Left forelimb (tissue), 1 donor: ENCODE measurements around the gene KDM4B.

Experiments used
- DNase-seq: peaks from one replicate; pipeline ENCODE4 v3.0.0-alpha.2; 2018; ENCODE audit warnings: low spot score

KDM4B gene

DNA sequence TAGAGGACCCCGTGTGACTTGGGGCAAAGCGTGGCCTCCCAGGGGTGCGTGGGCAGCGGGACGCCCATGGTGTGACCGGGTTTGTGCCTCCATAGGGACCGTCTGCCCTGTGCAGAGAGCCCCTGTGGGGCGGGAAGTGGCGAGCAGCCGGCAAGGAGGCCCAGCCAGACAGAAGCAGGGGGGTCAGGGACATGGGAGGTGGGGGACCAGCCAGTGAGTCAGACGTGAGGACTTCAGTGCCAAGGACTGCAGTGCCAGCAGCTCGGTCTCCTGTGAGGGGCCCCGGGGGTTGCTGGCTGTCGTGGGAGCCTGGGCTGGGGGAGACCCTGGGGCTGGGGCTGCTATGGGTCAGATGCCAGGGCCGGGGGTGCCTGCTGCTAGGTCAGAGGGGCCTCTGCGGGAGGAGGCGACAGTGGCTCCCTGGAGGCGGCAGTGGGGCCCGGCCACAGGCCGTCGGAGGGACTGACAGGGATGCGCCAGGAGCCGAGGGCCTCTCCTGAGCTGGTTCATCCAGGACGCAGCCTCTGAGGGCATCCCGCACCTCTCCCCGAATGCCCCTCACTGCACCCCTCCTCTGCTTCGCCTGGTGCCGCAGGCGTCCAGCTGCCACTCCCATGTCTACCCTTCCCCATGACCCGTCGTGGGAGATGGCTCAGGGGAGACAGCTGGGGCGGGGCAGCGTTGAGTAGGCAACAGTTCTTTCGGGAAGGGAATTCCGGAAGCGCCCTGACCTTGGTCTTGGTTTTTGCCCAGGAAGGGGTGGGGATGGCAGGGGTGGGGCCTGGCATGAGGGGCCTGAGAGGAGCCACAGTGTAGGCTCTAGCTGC lies 80.0 kb downstream of the KDM4B start:
- no peak for DNase-seq

DNA sequence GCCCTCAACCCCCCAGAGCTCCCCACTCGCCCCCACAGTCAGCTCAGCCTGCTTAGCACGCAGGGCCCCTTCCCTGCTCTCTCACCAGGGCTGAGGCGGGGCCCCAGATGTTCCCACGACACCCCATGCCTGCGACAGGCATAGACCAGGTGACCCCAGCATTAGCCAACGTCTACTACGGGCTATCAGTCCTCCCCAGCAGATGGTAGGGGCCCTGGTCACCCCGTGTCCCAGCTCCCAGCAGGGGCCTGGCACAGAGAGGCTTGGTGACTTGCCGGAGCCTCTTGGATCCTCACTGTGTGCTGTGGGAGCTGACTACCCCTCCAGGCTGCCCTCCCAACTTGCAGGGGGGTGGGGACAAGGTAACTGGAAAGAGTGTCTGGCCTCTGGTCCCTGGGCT lies 80.6 kb downstream of the KDM4B start:
- DNase-seq = no peak

DNA sequence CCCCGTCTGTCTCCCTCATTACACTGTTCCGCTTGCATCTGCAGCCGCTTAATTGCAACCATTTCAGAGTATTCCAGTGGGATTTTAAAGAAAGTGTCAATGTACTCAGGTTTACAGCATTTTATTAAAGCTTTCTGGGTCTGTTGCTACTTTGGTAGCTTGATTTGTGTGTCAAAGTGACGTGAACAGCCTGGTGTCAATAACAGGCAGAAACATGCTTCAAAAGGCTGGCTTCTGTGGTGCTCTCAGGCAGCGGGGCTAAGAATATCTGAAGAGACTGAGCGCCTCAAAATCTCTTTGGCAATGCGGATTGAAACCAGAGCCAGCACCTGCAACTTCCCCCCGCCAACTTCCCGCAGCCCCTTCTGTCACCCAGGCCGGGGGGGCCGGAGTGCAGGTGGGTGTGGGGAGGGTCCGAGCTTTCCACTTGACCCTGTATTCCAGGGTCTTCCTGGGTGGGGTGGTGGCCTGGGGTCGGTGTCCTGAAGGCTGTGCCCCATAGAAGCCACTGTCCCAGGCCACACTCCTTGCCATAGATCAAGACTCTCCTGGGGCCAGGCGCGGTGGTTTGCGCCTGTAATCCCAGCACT lies 81.2 kb downstream of the KDM4B start:
- DNase-seq = no peak

DNA sequence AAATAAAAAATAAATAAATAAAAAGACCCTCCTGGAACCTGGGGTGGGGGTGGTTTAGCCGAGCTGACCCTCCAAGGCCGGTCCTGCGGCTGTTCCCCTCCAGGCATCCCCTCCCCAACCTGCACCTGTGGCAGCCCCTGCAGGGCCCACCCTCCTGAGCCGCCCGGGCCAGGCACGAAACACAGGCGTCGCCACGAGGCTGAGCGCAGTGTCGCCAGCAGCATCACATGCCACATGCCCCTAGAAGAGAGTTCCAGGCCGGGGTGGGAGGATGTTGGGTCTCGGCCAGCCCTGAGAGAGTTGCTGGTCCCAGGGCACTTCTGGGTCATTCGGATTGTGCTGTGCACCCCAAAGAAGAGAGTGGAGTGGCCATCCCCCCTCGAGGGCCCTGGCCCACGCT lies 82.0 kb downstream of the KDM4B start:
- no peak for DNase-seq

DNA sequence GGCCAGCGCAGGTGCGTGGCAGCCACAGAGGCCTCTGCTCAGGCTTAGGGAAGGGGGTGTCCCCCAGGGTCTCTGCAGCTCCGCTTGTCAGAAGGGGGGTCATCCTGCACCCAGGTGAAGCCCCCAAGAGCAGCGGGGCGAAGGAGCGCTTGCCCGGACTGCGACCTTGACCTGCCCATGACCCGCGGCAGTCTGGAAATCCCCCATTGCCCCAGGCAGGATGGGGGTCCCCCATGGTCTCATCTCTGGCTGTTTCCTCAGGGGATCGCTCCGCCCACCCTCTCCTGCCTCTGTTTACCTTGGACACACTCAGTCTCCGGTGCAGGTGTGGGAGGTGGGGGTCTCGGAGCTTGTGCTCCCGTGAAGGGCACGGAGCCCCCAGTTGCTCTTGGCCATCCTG lies 82.7 kb downstream of the KDM4B start:
- DNase-seq = no peak

DNA sequence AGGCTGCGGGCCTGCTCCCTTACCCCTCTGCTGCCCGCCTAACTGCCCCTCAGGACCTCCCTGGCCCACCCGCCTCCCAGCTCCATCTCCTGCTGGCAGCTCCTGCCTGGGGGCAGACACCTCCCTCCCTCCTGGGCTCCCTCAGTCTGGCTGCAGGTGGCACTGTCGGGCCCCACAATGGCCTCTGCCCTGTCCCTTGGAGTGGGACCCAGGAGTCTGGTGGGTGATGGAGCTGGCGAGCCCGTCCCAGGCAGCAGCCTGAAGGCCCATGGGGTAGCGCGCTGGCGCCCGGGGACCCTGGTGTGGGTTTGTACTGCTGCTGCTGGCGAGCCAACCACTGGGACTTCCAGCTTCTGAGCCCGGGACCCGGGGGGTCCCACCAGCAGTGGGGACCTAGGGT lies 83.6 kb downstream of the KDM4B start:
- DNase-seq = no peak

DNA sequence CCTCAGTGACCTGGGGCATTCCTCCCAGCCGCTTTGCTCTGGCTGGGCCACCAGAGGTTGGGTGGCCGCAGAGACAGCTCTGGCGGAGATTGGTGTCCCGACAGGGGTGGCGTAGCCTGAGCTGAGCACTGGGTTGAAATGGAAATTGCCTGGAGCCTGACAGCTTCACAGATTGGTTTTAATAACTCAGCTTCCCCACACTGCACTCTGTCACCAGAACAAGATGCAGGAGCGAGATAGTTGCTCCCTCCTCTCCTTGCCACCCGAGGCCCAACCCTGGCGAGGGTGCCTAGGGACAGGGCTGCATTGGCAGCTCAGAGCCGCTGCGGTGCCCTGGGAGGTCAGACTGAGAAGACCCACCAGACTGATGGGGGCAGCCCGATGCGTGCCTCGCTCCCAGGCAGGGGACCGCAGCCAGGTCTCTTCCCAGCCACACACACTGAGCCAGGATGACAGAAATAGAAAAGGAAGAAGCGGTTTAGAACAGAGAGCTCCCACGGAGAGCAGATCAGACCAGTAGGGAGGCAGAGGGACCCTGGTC lies 84.1 kb downstream of the KDM4B start:
- DNase-seq = no peak

DNA sequence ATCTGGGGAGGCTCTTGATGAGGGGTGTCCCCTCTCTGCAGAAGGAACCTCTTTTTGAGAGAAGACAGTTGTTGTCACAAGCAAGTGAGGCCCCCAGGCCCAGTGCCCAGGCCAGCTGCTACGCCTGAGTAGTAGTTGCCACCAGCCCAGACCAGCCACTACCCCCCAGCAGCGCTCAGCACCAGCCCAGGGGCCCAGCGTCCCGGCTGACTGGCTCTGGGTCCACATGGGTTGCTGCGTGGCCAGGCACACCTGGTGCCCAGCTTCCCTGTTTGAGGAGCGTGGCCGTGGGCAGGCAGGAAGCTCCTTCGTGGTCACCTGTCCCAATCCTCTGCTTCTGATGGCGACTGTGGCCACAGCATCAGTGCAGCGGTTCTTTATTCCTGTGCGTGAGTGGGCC lies 84.7 kb downstream of the KDM4B start:
- no peak for DNase-seq

DNA sequence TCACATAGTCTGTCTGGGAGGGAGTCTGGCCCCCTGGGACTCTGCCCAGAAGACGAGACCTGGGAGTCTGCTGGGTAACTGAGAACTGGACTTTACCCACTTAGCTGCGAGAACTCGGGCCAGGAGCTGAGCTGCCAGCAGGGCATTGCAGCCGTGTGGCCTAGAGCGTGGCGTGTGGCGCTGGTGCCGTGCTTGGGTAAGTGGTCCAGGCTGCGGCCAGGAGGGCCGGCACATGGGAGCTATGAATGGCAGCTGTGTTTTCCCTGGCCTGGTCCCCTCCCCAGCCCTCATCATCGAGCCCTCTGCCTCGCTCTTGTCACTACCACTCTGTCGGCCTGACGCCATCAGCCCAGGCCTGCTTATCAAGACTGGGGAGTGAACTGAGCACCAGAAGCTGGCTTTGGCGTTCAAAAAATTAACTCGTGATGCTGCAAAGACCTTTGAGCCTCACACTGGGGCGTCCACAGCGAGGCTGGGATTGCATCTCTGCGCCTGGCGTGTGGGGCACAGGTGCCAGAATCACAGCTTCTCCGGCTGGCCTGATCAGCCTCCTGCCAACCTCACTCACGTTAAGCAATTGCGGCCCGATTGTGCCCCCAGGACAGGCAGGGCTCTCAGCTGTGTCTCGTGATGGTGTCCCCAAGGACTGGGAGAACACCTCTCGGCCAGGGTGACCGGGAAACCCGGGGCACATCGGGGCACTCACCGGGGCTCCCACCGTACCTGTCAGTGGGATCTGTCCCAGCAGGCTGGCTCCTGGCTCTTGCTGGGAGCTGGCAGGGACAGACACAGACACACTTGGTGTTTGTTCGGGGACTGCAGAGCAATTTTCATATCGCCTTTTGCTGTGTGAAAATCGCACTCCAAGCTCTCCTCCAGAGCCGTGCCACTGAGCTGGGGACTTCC lies 85.9 kb downstream of the KDM4B start:
- DNase-seq = no peak

DNA sequence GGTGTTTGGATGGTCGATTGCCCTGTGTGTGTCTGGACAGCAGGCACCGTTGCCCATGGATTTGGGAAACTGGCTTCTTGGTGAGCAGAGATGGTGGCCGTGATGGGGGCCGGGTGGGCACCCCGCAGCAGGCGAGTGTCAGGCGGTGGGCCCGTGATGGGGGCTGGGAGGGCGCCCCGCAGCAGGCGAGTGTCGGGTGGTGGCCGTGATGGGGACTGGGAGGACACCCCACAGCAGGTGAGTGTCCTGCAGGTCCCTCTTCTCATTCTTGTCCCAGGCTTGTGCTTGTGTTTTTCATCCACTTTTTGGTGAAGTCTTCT lies 86.5 kb downstream of the KDM4B start:
- DNase-seq = no peak

DNA sequence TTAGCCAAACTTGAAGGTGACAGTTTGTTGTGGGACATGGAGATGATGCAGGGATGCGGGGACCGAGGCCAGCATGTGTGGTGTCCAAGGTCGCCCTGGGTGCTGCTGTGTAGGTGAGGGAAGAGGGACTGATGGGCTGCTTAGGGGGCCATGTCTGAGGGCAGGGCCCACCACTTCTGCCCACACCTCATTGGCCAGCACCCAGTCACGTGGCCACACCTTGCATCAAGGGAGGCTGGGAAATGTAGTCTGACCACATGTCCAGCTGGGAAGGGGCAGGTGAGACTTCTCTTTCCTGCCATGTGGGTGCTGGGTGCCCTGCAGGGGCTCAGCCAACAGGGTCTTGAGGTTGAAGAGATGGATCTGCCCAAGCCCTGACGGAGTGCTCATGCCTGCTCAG lies 88.9 kb downstream of the KDM4B start:
- no peak for DNase-seq

DNA sequence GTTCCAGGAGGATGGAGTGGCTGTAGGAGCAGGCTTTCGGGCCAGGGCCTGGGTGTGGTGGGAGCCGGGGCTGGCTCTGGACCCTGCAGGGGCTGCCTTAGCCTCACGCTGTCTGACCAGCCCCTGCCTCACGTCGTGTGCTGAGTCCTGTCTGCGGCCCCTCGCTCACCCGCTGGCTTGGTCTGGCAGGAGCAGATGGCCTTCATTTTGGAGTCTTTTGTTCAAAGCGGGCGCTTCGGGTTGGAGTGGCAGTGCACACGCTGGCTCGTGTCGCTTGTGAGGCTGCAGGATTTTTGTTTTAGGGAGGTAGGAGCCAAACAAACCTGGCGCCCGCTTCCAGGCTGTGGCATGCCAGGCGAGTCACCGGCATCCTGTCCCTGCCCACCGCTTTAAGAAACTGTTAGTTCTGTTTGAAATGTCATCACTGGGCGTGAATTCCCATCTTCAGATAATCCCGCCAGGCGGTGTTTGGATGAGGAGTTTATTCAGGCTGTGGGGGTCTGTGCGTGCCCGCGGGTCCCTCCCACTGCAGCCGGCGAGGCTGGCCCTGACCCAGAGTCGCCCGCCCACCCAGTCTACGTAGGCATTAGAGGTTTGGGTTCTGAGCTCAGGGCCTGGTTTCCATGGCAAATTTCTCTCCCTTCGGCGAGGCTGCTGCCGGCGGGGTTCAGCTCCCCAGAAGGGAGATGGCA lies 89.8 kb downstream of the KDM4B start:
- no peak for DNase-seq

DNA sequence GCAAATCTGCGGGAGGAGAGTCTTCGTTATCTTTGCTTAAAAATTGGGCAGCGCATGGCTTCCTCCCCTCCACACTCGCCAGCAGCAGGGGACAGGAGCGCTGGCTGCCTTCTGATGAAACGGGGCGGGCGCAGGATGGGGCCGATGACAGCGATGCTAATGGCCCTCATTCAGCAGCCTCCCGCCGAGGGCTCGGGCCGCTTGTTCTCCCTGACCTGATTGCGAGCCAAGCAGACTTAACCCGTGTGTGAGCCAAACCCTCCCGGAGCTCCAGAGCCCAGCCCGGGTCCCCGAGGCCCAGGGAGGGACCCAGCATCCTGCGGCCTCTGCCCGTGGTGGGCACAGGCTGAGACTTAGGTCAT lies 90.3 kb downstream of the KDM4B start:
- no peak for DNase-seq

DNA sequence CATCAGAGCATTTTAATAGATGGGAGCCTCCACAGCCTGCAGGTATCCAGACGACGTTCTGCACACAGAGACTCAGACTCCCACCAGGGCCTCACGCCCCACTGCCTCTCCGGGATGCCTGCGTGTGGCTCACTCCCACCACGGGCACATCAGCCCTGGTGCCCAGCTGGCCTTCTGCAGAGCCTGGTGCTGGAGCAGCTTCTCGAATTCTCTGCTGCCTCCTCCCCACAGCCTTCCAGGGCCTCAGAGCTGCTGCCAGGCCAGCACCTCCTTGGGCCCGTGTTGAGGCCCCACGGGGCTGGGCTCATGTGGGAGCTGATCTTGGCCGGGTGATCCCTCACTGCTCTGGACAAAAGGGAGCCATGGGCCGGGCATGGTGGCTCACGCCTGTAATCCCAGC lies 90.9 kb downstream of the KDM4B start:
- no peak for DNase-seq

DNA sequence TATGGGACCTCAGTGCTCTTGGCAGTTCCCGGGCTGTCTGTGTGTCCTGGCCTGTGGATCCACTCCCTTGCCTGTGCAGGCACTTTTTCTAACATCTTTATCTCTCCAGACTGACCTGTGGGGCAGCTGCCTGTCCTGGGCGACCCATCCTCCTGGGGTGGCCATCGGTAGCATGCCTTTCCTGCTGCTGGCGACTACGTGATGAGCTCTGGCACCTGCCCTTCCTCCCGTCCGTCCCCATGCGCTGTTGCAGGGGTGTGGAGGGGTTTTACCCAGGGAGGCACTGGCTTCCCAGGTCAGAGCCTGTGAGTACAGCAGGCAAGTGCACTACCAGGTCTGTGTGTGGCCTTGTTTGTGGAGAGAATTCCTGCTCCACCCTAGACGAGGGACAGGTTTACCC lies 93.3 kb downstream of the KDM4B start:
- DNase-seq = no peak

DNA sequence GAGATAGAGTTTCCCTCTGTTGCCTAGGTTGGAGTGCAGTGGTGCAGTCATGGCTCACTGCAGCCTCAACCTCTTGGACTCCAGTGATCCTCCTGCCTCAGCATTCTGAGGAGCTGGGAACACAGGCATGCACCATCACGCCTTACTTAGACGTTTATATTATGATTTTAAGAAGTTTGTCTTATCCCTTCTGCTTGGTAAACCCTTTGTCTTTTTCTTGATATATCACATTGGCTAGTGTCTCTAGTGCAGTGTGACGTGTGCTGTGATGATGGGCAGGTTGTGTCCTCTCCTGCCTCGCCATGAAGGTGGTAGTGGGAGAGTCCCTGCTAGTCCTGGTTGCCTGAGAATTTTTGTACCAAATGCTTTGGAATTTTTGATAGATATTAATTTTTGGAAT lies 93.9 kb downstream of the KDM4B start:
- no peak for DNase-seq

DNA sequence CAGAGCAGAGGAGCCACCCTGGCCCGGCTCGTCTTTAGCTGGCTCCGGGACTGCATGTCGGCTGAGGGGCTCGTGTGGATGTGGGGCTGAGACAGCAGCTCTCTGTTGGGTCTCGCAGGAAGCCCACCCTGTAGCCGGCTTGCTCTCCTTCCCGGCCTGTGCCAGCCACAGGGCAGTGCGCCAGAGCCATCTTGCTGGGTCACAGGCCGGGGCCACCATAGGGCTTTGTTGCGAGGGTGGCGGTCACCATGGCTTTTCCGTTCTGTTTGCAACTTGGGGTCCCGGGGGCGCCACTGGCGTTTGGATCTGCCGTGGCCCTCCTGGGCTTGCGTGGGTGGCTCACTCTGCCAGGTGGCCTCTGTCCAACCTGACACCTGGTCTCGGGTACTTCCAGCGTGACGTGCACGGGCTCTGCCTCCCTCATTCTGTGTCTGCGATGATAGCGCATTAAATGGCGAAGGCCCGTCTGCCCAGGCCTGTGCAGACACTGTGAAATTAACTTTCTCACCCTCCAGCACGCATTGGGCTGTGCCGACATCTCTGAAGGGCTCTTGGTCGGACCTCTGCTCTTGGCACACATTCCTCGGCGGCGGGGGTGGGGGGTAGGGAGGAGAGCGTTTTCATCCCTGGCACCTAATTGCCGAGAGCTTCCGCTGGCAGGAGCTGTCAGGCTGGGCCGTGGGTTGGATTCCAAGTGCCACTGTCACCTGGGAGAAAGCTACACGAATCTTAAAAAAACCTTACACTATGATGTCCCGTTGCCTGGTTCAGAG lies 95.1 kb downstream of the KDM4B start:
- no peak for DNase-seq

DNA sequence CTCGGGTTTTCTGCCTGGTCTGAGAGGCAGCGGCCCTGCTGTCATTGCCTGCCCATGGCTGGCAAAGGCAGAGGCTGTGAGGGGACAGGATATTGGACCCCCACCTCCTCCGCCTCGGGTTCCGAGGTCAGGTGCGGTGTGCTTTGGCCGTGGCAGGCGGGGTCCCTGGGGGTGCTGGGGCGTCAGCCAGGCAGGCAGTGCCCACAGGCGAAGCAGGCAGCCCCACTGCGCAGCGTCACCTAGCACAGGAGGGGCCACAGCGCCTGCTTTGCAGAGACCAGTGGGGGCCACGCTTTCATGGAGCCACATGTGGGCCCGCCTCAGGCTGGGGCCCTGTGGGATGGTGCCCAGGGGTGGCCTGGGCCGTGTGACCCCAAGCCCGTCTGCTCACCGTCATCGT lies 96.0 kb downstream of the KDM4B start:
- no peak for DNase-seq

DNA sequence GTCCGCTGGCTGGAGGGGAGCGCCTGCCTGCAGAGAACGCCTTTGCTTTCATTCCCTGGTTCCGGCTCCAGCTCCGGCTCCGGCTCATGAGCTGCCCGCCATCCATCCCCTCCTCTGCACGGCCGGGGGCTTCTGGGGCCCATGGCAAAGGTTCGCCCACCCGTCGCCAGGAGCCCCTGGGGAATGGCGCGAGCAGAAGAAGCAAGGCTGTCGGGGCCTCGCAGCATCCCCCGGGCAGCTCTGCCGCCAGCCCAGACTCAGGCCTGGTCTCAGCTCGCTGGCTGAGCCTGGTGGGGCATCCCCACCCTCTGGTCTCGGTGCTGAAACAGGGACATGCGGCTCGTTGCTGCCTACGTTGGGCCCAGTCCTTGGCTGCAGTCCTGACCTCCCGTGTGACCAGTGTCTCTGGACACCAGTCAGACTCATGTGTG lies 96.8 kb downstream of the KDM4B start:
- DNase-seq = no peak

DNA sequence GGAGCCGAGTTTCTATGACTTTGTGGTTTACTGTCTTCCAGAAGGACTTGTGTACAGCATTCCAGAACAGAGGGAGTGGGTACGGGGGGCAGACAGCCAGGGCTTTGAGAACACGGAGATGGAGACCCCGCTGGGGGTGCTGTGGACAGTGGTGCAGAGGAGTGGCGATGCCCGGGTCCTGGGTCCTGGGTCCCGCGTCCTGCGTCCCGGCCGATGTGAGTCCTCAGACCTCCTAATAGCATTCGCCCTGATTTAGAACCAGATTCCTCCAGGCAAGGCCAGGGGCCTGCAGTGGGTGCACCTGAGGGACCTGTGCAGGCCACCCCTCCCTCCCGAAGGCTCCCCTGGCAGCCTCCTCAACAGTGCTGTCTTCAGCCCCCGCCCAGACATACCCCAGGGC lies 97.9 kb downstream of the KDM4B start:
- no peak for DNase-seq

DNA sequence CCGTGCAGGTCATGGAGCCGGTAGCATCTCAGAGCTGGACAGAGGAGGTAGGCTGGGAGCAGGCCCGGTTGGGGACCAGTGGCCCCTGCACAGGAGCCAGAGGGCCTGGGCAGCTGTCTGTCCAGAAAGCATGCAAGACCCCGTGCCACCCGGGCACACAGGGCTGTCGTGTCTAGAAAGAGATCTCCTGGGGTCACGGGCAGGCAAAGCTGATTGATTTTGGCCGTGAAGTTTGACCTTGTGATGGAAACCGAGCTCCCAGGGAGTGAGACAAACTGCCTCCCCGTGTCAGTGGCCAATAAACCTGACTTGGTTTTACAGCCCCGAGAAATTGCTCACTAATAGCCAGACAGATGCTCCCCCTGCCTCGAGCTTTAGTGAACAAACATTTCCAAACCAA lies 98.8 kb downstream of the KDM4B start:
- no peak for DNase-seq
